RPMI8226 (cell line): ENCODE results near the gene TMEM52.
A peak's percentile ranks its signal among the peaks of the same experiment; 100 is the strongest.

ENCODE experiments used
- DNase-seq: peaks from one replicate; pipeline ENCODE4 v3.0.0-alpha.2; 2015

Gene TMEM52

GRCh38 chr1:1926346-1926811, 7.3 kb upstream of the TMEM52 start:
- DNase-seq, result no peak

GRCh38 chr1:1925437-1926345, 6.6 kb upstream of the TMEM52 start:
- no peak for DNase-seq

- no peak for DNase-seq
Observed at GRCh38 chr1:1924849-1925248, 5.8 kb upstream of the TMEM52 start.

- peak; percentile 62 for DNase-seq
Observed at GRCh38 chr1:1924386-1924785, 5.3 kb upstream of the TMEM52 start.

GRCh38 chr1:1922956-1923833, 4.1 kb upstream of the TMEM52 start:
- DNase-seq, result peak; percentile 39

- DNase-seq, result no peak
Observed at GRCh38 chr1:1922702-1922955, 3.5 kb upstream of the TMEM52 start.

- no peak for DNase-seq
Observed at GRCh38 chr1:1921901-1922701, 3.0 kb upstream of the TMEM52 start.

- DNase-seq, result no peak
Observed at GRCh38 chr1:1921459-1921862, 2.4 kb upstream of the TMEM52 start.

GRCh38 chr1:1920608-1921458, 1.8 kb upstream of the TMEM52 start:
- no peak for DNase-seq

DNA sequence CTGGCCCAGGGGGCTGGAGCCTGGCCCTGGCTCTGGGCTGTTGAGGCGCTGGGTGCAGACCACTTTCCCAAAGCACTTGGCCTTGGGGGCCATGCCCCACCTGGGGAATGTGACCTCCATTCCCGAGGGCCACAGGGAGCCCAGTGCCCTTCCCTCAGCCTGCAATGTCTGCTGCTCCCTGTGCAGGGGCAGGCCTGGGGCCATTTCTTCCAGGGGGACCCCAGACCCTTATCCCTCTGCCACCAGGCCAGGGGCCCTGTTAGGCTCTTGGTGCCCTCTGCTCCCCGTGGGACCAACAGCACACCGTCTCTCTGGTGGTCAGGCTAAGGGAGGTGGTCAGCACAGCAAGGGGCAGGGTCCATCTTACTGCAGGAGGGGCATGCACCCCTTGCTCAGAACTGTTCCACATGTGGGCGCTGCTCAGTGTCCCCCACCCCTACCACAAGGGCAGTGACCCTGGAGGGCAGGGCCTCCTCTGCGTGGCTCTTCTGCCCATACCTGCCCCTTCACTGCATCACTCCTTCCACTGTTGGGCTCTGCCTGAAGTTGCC, 1.1 kb upstream of the TMEM52 start:
- DNase-seq, result no peak

GRCh38 chr1:1919304-1920056, 401 bp upstream of the TMEM52 start:
- DNase-seq, result peak; percentile 100

GRCh38 chr1:1917995-1918900, 831 bp downstream of the TMEM52 start:
- no peak for DNase-seq

DNA sequence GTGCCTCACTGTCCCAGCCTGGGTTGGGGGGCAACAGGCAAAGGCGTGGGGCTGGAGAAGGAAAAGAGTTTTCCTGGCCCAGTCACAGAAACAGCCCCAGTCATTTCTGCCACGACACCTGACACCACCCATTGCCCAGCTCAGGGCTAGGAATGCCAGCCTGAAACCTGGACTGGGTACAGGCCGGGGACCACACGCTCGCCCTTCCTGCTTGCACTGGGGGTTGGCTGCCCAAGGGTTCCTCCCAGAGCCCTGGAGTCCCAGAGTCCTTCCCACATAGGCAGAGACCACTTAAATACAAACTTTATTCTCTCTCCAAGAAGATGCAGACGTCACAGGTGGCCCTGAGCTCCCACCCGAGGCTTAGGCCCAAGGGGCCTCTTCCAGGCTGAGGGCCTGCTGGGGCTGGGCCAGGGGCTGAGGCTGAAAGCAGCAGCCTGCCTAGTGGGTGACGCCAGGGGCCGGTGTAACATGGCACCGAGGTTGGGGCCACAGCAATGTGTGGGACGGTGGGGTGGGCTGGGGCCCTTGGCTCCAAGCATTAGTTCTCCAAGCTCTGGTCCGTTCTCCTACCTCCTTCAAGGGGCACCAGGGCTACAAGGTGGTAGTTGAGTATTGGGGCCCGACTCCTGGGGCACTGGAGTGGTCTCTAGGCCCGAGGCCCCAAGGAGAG, 1.6 kb downstream of the TMEM52 start:
- DNase-seq, result no peak

GRCh38 chr1:1916851-1917251, 2.2 kb downstream of the TMEM52 start:
- DNase-seq, result no peak

DNA sequence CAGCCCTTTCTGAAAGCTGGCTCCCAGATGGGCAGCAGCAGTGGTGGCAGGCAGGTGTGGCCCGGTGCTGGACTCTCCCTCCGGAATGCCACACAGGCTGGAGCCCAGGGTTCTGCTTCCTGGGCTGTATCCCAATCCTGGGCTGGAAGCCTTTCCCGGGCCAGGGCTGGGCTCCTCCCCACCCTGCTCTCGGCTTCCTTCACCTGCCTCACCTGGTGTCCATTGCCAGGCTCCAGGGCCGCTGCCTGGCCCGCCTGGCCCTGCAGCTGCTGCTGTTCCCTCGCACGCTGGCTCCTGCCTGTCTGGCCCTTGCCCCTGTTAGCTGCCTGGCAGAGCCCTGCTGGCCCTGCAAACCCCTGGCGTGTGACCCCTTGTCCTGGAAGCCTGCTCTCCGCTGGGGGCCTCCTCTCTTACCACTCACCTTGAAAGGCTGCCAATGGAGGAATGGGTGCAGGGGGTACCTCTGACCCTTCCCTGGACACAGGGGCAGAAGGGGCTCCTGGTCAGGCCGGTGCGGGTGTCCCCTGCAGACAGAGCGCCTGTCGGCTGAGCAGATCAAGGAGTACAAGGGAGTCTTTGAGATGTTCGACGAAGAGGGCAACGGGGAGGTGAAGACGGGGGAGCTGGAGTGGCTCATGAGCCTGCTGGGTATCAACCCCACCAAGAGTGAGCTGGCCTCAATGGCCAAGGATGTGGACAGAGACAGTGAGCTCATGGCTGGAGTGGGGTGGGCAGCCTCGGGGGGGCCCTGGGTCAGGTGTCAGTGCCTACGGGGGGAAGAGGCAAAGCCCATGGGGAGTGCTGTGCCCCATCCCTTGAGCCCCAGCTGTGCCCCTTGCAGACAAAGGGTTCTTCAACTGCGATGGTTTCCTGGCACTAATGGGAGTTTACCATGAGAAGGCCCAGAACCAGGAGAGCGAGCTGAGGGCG, 2.9 kb downstream of the TMEM52 start:
- DNase-seq, result no peak

- DNase-seq, result no peak
Observed at GRCh38 chr1:1914971-1915692, 3.9 kb downstream of the TMEM52 start, which contains the start of gene CALML6. CALML6 (plus strand) TSS chr1:1915260; CDS start chr1:1915281, 21 bp downstream.
